ENCODE results near the gene C16orf54. TPM values are rescaled to one million over a fixed set of nuclear protein-coding genes. Genes with fewer than 3 reads are reported as not detected.

C16orf54 gene
- total and polyA plus RNA-seq, 9 of the 15 experiments (the other 6 are each of a cell fraction or from before 2014, with no cell fraction given): 0.09 TPM; not detected in 8

DNA sequence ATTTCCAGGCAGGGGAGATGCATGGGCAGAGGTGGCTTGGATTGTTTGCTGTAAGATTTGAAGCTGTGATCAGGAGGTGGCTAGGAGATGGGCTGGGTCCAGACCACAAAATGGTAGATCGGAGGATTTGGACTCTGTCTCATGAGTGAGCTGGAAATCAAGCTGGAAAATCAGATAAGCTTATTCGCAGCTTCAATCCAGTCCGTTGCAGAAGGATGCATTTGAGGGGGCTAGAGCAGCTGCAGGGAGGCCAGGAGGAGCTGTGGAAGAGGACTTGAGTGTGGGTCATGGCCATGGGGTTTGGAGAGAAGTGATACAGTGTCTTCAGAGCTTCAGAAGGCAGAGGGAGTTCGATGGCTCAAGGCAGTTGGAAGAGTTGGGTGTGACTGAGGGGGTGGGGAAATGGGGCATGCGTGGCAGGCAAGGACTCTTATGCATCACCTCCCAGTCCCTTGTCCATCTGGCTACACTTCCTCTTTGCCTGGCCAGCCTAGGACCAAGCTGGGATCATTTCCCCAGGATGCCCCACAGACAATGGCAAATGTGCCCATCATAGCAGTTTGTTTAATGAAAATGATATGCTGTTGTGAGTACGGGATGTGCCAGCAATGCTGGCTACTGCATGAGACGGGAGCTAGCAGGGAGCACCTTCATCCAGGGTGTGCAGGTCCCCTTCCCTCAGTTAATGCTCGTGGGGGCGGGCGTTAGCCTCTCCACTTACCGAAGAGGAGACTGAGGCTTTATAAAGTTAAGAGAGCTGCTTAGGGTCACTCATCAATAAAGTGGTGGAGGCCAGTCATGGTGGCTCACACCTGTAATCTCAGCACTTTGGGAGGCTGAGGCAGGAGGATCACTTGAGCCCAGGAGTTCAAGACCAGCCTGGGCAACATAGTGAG, 46.2 kb downstream of the C16orf54 start (continued):
- TF ChIP-seq ASH1L (IDR thresholded peaks at IDR 0.05; ENCODE audit: borderline replicate concordance, low read depth, partially characterized antibody) (no peak), ZNF263 (CRISPR knock-in tag; IDR thresholded peaks at IDR 0.05; ENCODE audit: borderline replicate concordance) (no peak), CC2D1A (IDR thresholded peaks at IDR 0.05) (no peak), ILK (tag; IDR thresholded peaks at IDR 0.05; ENCODE audit: borderline replicate concordance, low read depth) (no peak), RBBP5 (IDR thresholded peaks at IDR 0.05; ENCODE audit: borderline replicate concordance, insufficient read depth, low read length, poor library complexity, severe bottlenecking) (no peak), KLF16 (IDR thresholded peaks at IDR 0.05) (no peak), ZNF707 (CRISPR knock-in tag; conservative IDR thresholded peaks at IDR 0.05) (no peak)
- TF ChIP-seq, protein P1, sequence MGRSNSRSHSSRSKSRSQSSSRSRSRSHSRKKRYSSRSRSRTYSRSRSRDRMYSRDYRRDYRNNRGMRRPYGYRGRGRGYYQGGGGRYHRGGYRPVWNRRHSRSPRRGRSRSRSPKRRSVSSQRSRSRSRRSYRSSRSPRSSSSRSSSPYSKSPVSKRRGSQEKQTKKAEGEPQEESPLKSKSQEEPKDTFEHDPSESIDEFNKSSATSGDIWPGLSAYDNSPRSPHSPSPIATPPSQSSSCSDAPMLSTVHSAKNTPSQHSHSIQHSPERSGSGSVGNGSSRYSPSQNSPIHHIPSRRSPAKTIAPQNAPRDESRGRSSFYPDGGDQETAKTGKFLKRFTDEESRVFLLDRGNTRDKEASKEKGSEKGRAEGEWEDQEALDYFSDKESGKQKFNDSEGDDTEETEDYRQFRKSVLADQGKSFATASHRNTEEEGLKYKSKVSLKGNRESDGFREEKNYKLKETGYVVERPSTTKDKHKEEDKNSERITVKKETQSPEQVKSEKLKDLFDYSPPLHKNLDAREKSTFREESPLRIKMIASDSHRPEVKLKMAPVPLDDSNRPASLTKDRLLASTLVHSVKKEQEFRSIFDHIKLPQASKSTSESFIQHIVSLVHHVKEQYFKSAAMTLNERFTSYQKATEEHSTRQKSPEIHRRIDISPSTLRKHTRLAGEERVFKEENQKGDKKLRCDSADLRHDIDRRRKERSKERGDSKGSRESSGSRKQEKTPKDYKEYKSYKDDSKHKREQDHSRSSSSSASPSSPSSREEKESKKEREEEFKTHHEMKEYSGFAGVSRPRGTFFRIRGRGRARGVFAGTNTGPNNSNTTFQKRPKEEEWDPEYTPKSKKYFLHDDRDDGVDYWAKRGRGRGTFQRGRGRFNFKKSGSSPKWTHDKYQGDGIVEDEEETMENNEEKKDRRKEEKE (IDR thresholded peaks at IDR 0.05; ENCODE audit: borderline replicate concordance in 1 of 2, control insufficient read depth in 1 of 2, low read depth in 2 of 2, low read length in 1 of 2): no peak
- TF ChIP-seq, protein P2, sequence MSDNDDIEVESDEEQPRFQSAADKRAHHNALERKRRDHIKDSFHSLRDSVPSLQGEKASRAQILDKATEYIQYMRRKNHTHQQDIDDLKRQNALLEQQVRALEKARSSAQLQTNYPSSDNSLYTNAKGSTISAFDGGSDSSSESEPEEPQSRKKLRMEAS (CRISPR knock-in tag; IDR thresholded peaks at IDR 0.05): 0 out of 2 replicates have a peak, but pooled peaks have one; percentile 29
- TF ChIP-seq, protein P3, sequence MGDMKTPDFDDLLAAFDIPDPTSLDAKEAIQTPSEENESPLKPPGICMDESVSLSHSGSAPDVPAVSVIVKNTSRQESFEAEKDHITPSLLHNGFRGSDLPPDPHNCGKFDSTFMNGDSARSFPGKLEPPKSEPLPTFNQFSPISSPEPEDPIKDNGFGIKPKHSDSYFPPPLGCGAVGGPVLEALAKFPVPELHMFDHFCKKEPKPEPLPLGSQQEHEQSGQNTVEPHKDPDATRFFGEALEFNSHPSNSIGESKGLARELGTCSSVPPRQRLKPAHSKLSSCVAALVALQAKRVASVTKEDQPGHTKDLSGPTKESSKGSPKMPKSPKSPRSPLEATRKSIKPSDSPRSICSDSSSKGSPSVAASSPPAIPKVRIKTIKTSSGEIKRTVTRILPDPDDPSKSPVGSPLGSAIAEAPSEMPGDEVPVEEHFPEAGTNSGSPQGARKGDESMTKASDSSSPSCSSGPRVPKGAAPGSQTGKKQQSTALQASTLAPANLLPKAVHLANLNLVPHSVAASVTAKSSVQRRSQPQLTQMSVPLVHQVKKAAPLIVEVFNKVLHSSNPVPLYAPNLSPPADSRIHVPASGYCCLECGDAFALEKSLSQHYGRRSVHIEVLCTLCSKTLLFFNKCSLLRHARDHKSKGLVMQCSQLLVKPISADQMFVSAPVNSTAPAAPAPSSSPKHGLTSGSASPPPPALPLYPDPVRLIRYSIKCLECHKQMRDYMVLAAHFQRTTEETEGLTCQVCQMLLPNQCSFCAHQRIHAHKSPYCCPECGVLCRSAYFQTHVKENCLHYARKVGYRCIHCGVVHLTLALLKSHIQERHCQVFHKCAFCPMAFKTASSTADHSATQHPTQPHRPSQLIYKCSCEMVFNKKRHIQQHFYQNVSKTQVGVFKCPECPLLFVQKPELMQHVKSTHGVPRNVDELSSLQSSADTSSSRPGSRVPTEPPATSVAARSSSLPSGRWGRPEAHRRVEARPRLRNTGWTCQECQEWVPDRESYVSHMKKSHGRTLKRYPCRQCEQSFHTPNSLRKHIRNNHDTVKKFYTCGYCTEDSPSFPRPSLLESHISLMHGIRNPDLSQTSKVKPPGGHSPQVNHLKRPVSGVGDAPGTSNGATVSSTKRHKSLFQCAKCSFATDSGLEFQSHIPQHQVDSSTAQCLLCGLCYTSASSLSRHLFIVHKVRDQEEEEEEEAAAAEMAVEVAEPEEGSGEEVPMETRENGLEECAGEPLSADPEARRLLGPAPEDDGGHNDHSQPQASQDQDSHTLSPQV (IDR thresholded peaks at IDR 0.05): no peak
- TF ChIP-seq, protein P4, sequence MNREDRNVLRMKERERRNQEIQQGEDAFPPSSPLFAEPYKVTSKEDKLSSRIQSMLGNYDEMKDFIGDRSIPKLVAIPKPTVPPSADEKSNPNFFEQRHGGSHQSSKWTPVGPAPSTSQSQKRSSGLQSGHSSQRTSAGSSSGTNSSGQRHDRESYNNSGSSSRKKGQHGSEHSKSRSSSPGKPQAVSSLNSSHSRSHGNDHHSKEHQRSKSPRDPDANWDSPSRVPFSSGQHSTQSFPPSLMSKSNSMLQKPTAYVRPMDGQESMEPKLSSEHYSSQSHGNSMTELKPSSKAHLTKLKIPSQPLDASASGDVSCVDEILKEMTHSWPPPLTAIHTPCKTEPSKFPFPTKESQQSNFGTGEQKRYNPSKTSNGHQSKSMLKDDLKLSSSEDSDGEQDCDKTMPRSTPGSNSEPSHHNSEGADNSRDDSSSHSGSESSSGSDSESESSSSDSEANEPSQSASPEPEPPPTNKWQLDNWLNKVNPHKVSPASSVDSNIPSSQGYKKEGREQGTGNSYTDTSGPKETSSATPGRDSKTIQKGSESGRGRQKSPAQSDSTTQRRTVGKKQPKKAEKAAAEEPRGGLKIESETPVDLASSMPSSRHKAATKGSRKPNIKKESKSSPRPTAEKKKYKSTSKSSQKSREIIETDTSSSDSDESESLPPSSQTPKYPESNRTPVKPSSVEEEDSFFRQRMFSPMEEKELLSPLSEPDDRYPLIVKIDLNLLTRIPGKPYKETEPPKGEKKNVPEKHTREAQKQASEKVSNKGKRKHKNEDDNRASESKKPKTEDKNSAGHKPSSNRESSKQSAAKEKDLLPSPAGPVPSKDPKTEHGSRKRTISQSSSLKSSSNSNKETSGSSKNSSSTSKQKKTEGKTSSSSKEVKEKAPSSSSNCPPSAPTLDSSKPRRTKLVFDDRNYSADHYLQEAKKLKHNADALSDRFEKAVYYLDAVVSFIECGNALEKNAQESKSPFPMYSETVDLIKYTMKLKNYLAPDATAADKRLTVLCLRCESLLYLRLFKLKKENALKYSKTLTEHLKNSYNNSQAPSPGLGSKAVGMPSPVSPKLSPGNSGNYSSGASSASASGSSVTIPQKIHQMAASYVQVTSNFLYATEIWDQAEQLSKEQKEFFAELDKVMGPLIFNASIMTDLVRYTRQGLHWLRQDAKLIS (CRISPR knock-in tag; IDR thresholded peaks at IDR 0.05): no peak
